ENCODE results near the gene NKAIN2. TPM values are rescaled to one million over a fixed set of nuclear protein-coding genes. Genes with fewer than 3 reads are reported as not detected.
A peak's percentile ranks its signal among the peaks of the same experiment; 100 is the strongest.

NKAIN2 gene
- total RNA-seq, 4 donors from 2014 or later = 0.19 TPM; not detected in 3

DNA sequence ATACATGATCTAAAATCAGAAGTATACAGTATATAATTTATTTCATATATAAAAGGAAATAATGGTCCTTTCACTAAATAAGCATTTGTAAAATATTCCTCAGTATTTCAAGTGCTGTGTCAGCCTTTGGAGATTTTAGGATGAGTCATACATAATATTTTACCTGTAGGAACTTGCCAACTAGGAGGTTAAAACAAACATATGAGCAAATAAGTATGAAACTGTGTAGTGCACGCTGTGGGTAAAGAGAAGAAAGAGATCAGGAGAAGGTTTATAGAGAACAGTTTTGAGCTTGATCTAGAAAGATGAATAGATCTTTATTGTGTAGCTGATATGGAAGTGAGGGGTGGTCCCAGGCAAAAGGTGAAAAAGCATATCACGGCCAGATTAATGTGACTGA lies 988.7 kb downstream of the NKAIN2 start:
- TF ChIP-seq POLR2A (IDR thresholded peaks at IDR 0.05) = no peak
- TF ChIP-seq, protein P1, sequence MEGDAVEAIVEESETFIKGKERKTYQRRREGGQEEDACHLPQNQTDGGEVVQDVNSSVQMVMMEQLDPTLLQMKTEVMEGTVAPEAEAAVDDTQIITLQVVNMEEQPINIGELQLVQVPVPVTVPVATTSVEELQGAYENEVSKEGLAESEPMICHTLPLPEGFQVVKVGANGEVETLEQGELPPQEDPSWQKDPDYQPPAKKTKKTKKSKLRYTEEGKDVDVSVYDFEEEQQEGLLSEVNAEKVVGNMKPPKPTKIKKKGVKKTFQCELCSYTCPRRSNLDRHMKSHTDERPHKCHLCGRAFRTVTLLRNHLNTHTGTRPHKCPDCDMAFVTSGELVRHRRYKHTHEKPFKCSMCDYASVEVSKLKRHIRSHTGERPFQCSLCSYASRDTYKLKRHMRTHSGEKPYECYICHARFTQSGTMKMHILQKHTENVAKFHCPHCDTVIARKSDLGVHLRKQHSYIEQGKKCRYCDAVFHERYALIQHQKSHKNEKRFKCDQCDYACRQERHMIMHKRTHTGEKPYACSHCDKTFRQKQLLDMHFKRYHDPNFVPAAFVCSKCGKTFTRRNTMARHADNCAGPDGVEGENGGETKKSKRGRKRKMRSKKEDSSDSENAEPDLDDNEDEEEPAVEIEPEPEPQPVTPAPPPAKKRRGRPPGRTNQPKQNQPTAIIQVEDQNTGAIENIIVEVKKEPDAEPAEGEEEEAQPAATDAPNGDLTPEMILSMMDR (IDR thresholded peaks at IDR 0.05) = no peak
- Histone ChIP-seq H3K9me3 (no peaks in the 10 kb centered on the region), H3K27me3 (no peaks in the 10 kb centered on the region), H3K4me1 (no peaks in the 10 kb centered on the region), H3K36me3 (no peaks in the 10 kb centered on the region), H3K4me3 (no peak overlapping the region), H3K27ac (no peak overlapping the region)
- no peak for DNase-seq
- intact Hi-C loops (cut with DNase I) = no loop called here
- 33 to 58% methylated on average over 2 of the region's 2 CpGs for WGBS, 2 donors

GRCh38 chr6:124793398-124793797 lies 989.7 kb downstream of the NKAIN2 start:
- DNase-seq = no peak
- H3K4me1 ChIP-seq = no peaks in the 10 kb centered on the region
- H3K27me3 ChIP-seq = no peaks in the 10 kb centered on the region
- no peaks in the 10 kb centered on the region for H3K36me3 ChIP-seq
- H3K27ac ChIP-seq = no peak overlapping the region
- no peaks in the 10 kb centered on the region for H3K9me3 ChIP-seq
- intact Hi-C loops (cut with DNase I) = no loop called here
- no peak for TF ChIP-seq POLR2A (IDR thresholded peaks at IDR 0.05)
- TF ChIP-seq, protein P1 (IDR thresholded peaks at IDR 0.05) = no peak
- H3K4me3 ChIP-seq = no peak overlapping the region

- H3K4me1 ChIP-seq = no peaks in the 10 kb centered on the region
- 80 to 86% methylated on average over 3 to 4 of the region's 4 CpGs for WGBS, 2 donors
- DNase-seq = no peak
- H3K27me3 ChIP-seq = no peaks in the 10 kb centered on the region
- H3K36me3 ChIP-seq = no peaks in the 10 kb centered on the region
- H3K27ac ChIP-seq = no peak overlapping the region
- TF ChIP-seq POLR2A (IDR thresholded peaks at IDR 0.05) = no peak
- TF ChIP-seq, protein P1 (IDR thresholded peaks at IDR 0.05) = peak in 3 of 6 experiments; percentile 8 to 42 (median 10)
- no peak overlapping the region for H3K4me3 ChIP-seq
- no peaks in the 10 kb centered on the region for H3K9me3 ChIP-seq
- intact Hi-C loops (cut with DNase I) = no loop called here
These were observed 992.2 kb downstream of the NKAIN2 start for GRCh38 chr6:124795643-124796463.

- Histone ChIP-seq H3K36me3 (no peaks in the 10 kb centered on the region), H3K27me3 (no peaks in the 10 kb centered on the region), H3K4me1 (no peaks in the 10 kb centered on the region), H3K27ac (no peak overlapping the region), H3K4me3 (no peak overlapping the region), H3K9me3 (no peaks in the 10 kb centered on the region)
- TF ChIP-seq POLR2A (IDR thresholded peaks at IDR 0.05) = no peak
- TF ChIP-seq, protein P1 (IDR thresholded peaks at IDR 0.05) = no peak
- no peak for DNase-seq
- whole genome bisulfite sequencing, 2 donors = 88 to 92% methylated on average over 3 to 4 of the region's 4 CpGs
- intact Hi-C loops (cut with DNase I) = no loop called here
These were observed 992.9 kb downstream of the NKAIN2 start for GRCh38 chr6:124796464-124796970.

DNA sequence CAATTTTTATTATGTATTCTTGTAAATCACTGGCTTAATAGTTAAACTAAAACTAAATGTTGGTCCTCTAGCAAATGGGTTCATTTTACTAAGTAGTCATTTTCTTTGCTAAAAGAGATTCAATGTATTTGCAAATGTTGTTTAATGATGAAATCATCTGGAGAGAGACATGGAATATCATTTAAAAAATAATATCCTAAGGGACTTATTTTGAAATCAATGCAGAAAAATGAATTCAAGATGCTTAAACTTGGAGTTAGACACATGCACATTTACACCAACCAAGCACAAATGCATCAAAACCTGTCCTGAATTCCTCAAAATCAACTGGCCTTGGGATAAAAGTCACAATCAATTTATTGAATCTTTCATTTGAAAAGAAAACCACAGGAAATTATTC lies 993.6 kb downstream of the NKAIN2 start:
- H3K36me3 ChIP-seq = no peaks in the 10 kb centered on the region
- no peaks in the 10 kb centered on the region for H3K9me3 ChIP-seq
- DNase-seq = no peak
- H3K4me1 ChIP-seq = no peaks in the 10 kb centered on the region
- H3K27ac ChIP-seq = no peak overlapping the region
- TF ChIP-seq, protein P1 (IDR thresholded peaks at IDR 0.05) = no peak
- TF ChIP-seq POLR2A (IDR thresholded peaks at IDR 0.05) = no peak
- intact Hi-C loops (cut with DNase I) = no loop called here
- H3K4me3 ChIP-seq = no peak overlapping the region
- no peaks in the 10 kb centered on the region for H3K27me3 ChIP-seq
